Measurements from ENCODE around the gene RWDD3.

Gene RWDD3

DNA sequence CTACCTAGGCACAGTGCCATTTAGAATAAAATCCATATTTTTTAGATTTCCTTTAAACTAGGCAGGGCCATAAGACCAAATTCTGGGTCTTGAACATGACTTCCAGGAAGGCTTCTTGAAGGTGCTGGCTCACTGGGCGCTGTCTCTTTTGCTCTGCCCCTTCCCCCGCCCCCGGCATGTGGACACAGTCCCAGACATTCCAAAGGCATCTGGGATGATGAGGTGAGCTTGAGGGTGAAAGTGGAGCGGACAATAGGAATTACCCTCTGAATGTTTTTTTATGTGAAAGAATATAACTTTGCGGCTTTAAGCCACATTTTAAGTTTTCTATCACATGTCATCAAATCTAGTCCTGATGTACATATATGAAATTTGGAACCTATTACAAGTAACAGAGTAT is 29.4 kb downstream of the RWDD3 start:
- H3K4me3 ChIP-seq (replicated peaks; ENCODE audit: low read depth, low read length): no peak overlapping the region
- no peak for TF ChIP-seq CTCF (IDR thresholded peaks at IDR 0.05; ENCODE audit: low read depth, low read length, missing control alignments)
- no peak for DNase-seq (ENCODE audit: extremely low read depth, low read depth)

DNA sequence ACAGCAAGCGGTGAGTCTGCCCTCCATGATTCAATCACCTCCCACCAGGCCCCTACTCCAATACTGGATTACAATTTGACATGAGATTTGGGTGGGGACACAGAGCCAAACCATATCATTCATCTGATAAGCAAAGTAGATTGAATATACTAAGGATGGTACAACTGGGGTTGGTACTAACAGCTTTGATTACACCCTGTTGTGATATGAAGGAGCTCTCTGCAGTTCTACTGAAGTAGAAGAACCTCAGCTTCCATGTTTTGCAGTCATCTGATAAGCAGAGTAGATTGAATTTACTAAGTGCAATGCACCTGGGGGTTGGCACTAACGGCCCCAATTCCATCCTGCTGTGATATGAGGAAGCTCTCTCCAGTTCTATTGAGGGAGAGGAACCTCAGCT is 31.1 kb downstream of the RWDD3 start:
- no peak overlapping the region for H3K4me3 ChIP-seq (replicated peaks; ENCODE audit: low read depth, low read length)
- TF ChIP-seq CTCF (IDR thresholded peaks at IDR 0.05; ENCODE audit: low read depth, low read length, missing control alignments): no peak
- DNase-seq (ENCODE audit: extremely low read depth, low read depth): no peak

DNA sequence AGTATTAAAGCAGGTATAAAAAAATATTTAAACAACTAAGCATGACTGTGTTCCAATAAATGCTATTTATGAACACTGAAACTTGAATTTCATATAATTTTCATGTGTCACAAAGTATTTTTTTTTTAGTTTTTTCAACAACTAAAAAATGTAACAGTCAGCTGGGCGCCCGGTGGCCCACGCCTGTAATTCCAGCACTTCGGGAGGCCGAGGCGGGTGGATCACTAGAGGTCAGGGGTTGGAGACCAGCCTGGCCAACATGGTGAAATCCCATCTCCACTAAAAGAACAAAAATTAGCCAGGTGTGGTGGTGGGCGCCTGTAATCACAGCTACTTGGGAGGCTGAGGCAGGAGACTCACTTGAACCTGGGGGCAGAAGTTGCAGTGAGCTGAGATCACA is 42.4 kb downstream of the RWDD3 start:
- DNase-seq (ENCODE audit: extremely low read depth, low read depth): no peak
- no peak overlapping the region for H3K4me3 ChIP-seq (replicated peaks; ENCODE audit: low read depth, low read length)
- no peak for TF ChIP-seq CTCF (IDR thresholded peaks at IDR 0.05; ENCODE audit: low read depth, low read length, missing control alignments)

DNA sequence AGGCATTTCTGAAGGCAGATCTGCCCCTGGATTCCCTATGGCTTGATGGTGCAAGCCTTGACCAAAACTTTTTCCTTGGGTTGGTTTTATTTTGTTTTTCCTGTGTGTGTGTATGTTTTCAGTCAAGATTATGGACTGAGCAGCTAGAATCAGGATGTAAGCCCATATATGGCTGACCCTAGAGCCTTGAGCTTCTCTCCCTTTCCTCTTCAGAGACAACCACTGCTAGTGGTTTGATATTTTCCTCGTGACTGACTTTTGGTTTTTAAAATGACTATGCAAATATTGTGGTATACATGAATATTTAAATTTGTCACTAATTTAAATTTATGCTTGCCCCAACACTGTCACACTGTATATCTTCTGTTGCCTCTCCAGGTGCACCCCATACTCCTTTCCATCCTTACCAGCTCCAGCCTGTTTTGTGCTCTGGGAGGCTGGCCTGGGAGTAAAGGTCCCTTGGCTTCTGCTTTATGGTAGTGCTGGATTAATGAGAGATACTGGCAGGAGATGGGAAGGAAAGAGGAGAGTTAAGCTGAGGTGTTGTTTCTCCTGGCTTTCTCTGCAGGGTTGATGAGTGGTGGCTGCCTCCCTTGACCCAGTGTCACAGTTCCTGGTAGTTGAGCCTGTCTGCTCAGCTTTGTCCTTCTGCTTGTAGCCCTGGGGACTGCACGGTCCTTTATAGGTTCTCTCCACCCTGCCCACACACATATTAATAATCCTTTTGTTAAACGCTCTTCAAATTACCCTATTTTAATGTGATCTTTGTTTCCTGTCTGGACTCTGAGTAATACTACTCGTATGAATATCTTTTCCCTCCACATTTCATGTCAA is 44.4 kb downstream of the RWDD3 start:
- no peak for DNase-seq (ENCODE audit: extremely low read depth, low read depth)
- no peak overlapping the region for H3K4me3 ChIP-seq (replicated peaks; ENCODE audit: low read depth, low read length)
- TF ChIP-seq CTCF (IDR thresholded peaks at IDR 0.05; ENCODE audit: low read depth, low read length, missing control alignments): no peak

DNA sequence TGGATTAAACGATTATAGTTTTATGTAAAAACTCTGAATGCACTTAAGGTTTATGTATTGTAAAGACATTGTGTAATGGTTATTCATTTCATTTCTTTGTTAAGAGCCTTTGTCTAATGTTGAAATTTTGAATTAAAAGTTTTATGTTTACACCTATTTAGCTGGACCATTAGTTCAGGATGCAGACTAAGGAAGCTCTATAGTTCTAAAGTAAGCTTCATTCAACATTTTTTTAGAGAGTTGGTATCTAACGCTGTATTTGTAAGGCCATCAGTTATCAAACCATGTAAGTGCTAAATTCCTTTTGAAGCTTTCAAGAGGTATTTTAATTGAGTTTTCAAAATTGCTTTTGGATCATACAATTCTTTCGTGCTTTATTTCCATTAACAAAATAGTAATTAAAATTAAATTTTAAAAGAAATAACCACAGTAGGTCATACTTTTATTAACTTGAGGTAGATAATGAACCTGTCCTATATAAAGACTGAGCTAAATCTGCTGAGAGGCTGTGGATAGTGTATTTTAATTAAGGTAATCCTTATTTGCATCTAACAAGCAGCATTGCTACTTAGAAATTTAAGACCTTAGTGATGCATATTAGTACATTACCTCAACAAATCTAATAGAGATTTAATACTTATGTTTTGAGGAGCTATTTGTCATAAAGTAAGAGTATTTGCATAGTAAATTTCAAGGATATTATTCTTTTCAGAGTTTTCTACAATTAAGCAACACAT is 47.9 kb downstream of the RWDD3 start:
- no peak for DNase-seq (ENCODE audit: extremely low read depth, low read depth)
- TF ChIP-seq CTCF (IDR thresholded peaks at IDR 0.05; ENCODE audit: low read depth, low read length, missing control alignments): no peak

DNA sequence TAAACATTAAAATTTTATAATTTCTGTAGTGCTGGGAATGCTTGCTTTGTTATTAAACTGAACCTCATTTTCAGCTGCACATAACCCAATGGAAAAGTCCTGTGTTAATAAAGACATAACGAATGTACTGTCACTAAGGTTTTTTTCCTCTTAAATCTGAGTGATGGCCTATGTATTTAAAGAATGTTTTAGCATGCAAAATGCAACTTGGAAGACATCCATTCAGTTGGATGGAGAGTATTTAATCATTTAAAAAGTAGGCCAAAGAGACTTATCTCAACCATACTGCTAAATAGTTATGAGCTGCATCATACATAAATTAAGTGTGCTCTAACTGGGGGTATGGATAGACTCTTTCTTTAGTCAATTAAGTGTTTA is 48.5 kb downstream of the RWDD3 start:
- TF ChIP-seq CTCF (IDR thresholded peaks at IDR 0.05; ENCODE audit: low read depth, low read length, missing control alignments): no peak
- no peak for DNase-seq (ENCODE audit: extremely low read depth, low read depth)
- no peak overlapping the region for H3K4me3 ChIP-seq (replicated peaks; ENCODE audit: low read depth, low read length)

More for the DNA sequence above, 47.9 kb downstream of the RWDD3 start:
- H3K4me3 ChIP-seq (replicated peaks; ENCODE audit: low read depth, low read length): no peak overlapping the region
